ENCODE measurements around the gene EFCAB14. TPM values are rescaled to one million over a fixed set of nuclear protein-coding genes. Genes with fewer than 3 reads are reported as not detected.
"Not testable (repeated sequence)": the region's sequence is repeated elsewhere in the genome, so short reads cannot be mapped to it uniquely, and the experiment has no call there.

The EFCAB14 gene
- total RNA-seq, 1 donor from 2014 or later: 116 TPM

DNA sequence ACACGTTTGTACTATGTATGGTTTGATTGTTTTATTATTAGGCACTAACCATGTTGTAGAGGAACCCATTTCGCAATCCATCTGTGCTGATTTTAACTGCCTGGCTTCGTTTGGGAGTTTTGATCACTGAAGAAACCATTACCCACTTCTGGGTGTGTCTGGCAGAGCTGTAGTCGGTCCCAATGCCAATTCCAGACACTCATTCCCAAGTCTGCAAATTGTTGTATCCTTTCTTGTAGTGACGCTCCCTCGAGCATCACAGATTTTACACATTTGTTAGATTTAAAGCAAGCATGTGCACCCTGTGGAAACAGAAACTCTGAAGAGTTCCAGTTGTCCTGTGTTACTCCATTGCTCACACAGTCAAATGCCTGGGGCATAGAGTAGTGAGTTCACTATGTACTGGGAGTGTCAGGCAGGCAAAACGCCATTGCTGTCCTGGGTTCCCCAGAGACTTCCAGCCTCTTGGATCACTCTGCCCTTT is 31.0 kb upstream of the EFCAB14 start:
- H3K4me3 ChIP-seq: no peak overlapping the region
- no peaks in the 10 kb centered on the region for H3K27me3 ChIP-seq (ENCODE audit: low read depth)
- H3K36me3 ChIP-seq: no peaks in the 10 kb centered on the region
- ATAC-seq (peak; percentile 28 to 51), DNase-seq (no peak)
- no peaks in the 10 kb centered on the region for H3K9me3 ChIP-seq
- peaks cover 20% of the 10 kb centered on the region for H3K4me1 ChIP-seq
- peak overlapping the region; percentile 36 for H3K27ac ChIP-seq
- TF ChIP-seq, protein P1, sequence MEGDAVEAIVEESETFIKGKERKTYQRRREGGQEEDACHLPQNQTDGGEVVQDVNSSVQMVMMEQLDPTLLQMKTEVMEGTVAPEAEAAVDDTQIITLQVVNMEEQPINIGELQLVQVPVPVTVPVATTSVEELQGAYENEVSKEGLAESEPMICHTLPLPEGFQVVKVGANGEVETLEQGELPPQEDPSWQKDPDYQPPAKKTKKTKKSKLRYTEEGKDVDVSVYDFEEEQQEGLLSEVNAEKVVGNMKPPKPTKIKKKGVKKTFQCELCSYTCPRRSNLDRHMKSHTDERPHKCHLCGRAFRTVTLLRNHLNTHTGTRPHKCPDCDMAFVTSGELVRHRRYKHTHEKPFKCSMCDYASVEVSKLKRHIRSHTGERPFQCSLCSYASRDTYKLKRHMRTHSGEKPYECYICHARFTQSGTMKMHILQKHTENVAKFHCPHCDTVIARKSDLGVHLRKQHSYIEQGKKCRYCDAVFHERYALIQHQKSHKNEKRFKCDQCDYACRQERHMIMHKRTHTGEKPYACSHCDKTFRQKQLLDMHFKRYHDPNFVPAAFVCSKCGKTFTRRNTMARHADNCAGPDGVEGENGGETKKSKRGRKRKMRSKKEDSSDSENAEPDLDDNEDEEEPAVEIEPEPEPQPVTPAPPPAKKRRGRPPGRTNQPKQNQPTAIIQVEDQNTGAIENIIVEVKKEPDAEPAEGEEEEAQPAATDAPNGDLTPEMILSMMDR (IDR thresholded peaks at IDR 0.05): no peak
- intact Hi-C loops (cut with DNase I): loop anchor here (10.0 kb wide), 1 partner anchor 245 kb away; no protein-coding TSS in a partner anchor

DNA sequence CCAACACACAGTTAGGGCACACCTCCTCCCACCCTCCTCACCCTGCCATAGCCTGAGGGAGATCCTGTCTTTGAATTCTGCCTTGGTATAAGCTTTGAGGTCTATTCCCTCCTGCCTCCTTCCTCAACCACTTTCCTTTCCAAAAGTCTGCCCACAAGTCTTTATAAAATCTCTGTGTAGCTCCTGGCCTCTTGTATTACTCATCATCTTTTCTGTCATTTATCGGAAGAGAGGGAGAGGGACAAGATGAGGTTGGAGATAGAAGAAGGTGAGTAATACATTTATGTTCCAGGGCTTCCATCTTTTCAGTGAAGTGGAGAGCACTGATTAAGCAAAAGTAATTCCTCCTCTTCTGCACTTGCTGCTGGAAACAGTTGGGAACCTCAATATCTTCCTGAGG is 30.5 kb upstream of the EFCAB14 start:
- H3K27me3 ChIP-seq (ENCODE audit: low read depth): no peaks in the 10 kb centered on the region
- peak overlapping the region; percentile 36 for H3K27ac ChIP-seq
- ATAC-seq: no peak
- peaks cover 20% of the 10 kb centered on the region for H3K4me1 ChIP-seq
- no peaks in the 10 kb centered on the region for H3K9me3 ChIP-seq
- no peak overlapping the region for H3K4me3 ChIP-seq
- DNase-seq: no peak
- intact Hi-C loops (cut with DNase I): loop anchor here (10.0 kb wide), 1 partner anchor 245 kb away; no protein-coding TSS in a partner anchor
- H3K36me3 ChIP-seq: no peaks in the 10 kb centered on the region
- TF ChIP-seq, protein P1 (IDR thresholded peaks at IDR 0.05): no peak

DNA sequence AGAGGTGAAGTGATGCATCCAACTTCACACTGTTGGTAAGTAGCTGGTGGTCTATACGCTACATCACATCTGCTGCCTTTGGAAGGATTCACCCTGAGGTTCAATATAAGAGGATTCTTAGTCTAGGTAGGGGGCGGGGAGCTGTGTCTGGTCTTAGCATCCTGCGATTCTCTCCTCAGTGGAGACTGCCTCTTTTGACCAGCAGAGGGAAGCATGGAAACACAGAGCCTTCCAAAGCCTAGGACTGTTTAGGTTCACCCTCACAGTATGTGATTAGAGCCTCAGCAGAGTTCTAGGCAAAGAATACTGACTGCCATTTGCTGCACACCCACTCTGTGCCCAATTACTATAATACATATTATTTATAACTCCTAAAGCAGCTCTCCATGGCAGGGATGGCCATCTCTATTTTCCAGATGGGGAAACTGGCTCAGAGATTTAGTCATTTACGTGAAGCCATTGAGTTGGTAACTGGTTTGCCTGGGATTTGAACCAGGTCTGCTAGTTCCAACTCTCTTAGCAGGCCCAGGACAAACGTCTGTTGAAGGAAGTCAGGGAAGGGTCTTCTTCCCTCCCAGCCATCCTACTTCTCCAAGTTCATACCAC is 28.9 kb upstream of the EFCAB14 start:
- intact Hi-C loops (cut with DNase I): loop anchor here (10.0 kb wide), 1 partner anchor 247 kb away; no protein-coding TSS in a partner anchor
- Histone ChIP-seq H3K4me1 (peaks cover 20% of the 10 kb centered on the region), H3K27me3 (ENCODE audit: low read depth) (no peaks in the 10 kb centered on the region), H3K4me3 (no peak overlapping the region), H3K27ac (no peak overlapping the region), H3K9me3 (no peaks in the 10 kb centered on the region), H3K36me3 (no peaks in the 10 kb centered on the region)
- TF ChIP-seq, protein P1 (IDR thresholded peaks at IDR 0.05): peak; percentile 74
- DNase-seq: no peak
- peak; percentile 90 to 91 for ATAC-seq

GRCh38 chr1:46742069-46742468 is 23.2 kb upstream of the EFCAB14 start:
- Histone ChIP-seq H3K27ac (no peak overlapping the region), H3K36me3 (no peaks in the 10 kb centered on the region), H3K9me3 (no peaks in the 10 kb centered on the region), H3K27me3 (ENCODE audit: low read depth) (no peaks in the 10 kb centered on the region), H3K4me1 (no peaks in the 10 kb centered on the region), H3K4me3 (no peak overlapping the region)
- ATAC-seq (no peak), DNase-seq (no peak)
- TF ChIP-seq, protein P1 (IDR thresholded peaks at IDR 0.05): no peak
- intact Hi-C loops (cut with DNase I): loop anchor here (10.0 kb wide), 1 partner anchor 253 kb away; no protein-coding TSS in a partner anchor

GRCh38 chr1:46735708-46736324 is 16.9 kb upstream of the EFCAB14 start:
- Histone ChIP-seq H3K9me3 (peaks cover 4% of the 10 kb centered on the region), H3K36me3 (no peaks in the 10 kb centered on the region), H3K4me3 (no peak overlapping the region), H3K27ac (no peak overlapping the region), H3K27me3 (ENCODE audit: low read depth) (no peaks in the 10 kb centered on the region), H3K4me1 (no peaks in the 10 kb centered on the region)
- intact Hi-C loops (cut with DNase I): no loop called here
- ATAC-seq (peak; percentile 77 to 86), DNase-seq (no peak)
- TF ChIP-seq, protein P1 (IDR thresholded peaks at IDR 0.05): peak; percentile 28

- ATAC-seq; H3K27ac ChIP-seq; DNase-seq; H3K4me3 ChIP-seq; intact Hi-C loops (cut with DNase I); H3K27me3 ChIP-seq (ENCODE audit: low read depth); H3K36me3 ChIP-seq; H3K9me3 ChIP-seq: not testable (repeated sequence)
- H3K4me1 ChIP-seq: peaks cover 11% of the 10 kb centered on the region
These were observed 9.5 kb upstream of the EFCAB14 start for GRCh38 chr1:46728327-46728873.
